ENCODE results near the gene BCKDHB.

Gene BCKDHB

GRCh38 chr6:80181352-80182081, 75.0 kb downstream of the BCKDHB start:
- no peak for TF ChIP-seq CTCF (IDR thresholded peaks at IDR 0.05; ENCODE audit: low read depth, low read length, missing control alignments)
- DNase-seq (ENCODE audit: extremely low read depth, low read depth): no peak
- no peak overlapping the region for H3K4me3 ChIP-seq (replicated peaks; ENCODE audit: low read depth, low read length)

- no peak for TF ChIP-seq CTCF (IDR thresholded peaks at IDR 0.05; ENCODE audit: low read depth, low read length, missing control alignments)
- peak; percentile 24 for DNase-seq (ENCODE audit: extremely low read depth, low read depth)
- H3K4me3 ChIP-seq (replicated peaks; ENCODE audit: low read depth, low read length): no peak overlapping the region
These were observed 75.8 kb downstream of the BCKDHB start for GRCh38 chr6:80182308-80182707.

- no peak for DNase-seq (ENCODE audit: extremely low read depth, low read depth)
- H3K4me3 ChIP-seq (replicated peaks; ENCODE audit: low read depth, low read length): no peak overlapping the region
- no peak for TF ChIP-seq CTCF (IDR thresholded peaks at IDR 0.05; ENCODE audit: low read depth, low read length, missing control alignments)
These were observed 76.7 kb downstream of the BCKDHB start for GRCh38 chr6:80183019-80183795.

GRCh38 chr6:80185492-80185891, 79.0 kb downstream of the BCKDHB start:
- H3K4me3 ChIP-seq (replicated peaks; ENCODE audit: low read depth, low read length): no peak overlapping the region
- no peak for TF ChIP-seq CTCF (IDR thresholded peaks at IDR 0.05; ENCODE audit: low read depth, low read length, missing control alignments)
- DNase-seq (ENCODE audit: extremely low read depth, low read depth): no peak

- no peak for DNase-seq (ENCODE audit: extremely low read depth, low read depth)
These were observed 79.6 kb downstream of the BCKDHB start for GRCh38 chr6:80186082-80186481.

GRCh38 chr6:80196906-80197305, 90.4 kb downstream of the BCKDHB start:
- TF ChIP-seq CTCF (IDR thresholded peaks at IDR 0.05; ENCODE audit: low read depth, low read length, missing control alignments): no peak
- DNase-seq (ENCODE audit: extremely low read depth, low read depth): no peak
- H3K4me3 ChIP-seq (replicated peaks; ENCODE audit: low read depth, low read length): no peak overlapping the region

More at GRCh38 chr6:80186082-80186481, 79.6 kb downstream of the BCKDHB start:
- no peak for TF ChIP-seq CTCF (IDR thresholded peaks at IDR 0.05; ENCODE audit: low read depth, low read length, missing control alignments)
- H3K4me3 ChIP-seq (replicated peaks; ENCODE audit: low read depth, low read length): no peak overlapping the region
